GM18870 (cell line): ENCODE measurements around the gene ME3.

Experiments
- ATAC-seq: cut with Tn5 transposase; IDR thresholded peaks from one replicate; pipeline ENCODE4 v1.9.1; 2021; ENCODE audit warnings: moderate library complexity; ENCODE audit not compliant: unreplicated experiment

The ME3 gene

DNA sequence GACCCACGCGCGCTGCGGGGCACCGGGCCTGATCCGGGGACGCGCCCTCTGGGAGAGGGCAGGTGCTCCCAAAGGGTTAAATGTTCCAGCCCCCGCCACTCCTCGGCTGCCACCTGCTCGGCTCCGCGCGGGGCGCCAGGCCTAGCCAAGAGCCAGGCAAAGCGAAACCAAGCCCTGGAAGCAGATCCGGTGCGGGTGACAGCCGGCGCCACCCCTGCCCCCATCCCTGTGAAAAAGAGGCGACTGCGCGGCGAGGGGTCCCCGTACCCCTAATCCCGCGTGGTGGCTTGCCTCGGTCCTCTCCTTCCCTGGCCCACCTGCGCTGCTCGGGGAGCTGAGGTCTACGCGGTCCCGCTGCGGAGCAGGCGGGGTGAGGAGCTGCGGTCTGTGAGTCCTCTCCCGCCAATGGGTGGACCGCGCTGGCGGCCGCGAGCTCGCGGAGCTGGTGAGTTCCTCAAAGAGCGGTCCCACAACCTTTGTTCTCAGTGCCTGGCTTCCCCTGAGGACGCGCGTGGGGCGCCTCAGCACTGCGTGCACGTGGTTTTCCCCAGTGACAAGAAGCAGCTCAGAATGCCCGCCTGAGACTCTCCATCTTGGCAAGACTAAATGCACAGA is at the start of gene ME3:
Gene ME3 (minus strand): TSS at position 610 of the 615 bp plus-strand sequence.
- no peak for ATAC-seq

- no peak for ATAC-seq
These were observed 49.6 kb upstream of the ME3 start for GRCh38 chr11:86722006-86722405.

DNA sequence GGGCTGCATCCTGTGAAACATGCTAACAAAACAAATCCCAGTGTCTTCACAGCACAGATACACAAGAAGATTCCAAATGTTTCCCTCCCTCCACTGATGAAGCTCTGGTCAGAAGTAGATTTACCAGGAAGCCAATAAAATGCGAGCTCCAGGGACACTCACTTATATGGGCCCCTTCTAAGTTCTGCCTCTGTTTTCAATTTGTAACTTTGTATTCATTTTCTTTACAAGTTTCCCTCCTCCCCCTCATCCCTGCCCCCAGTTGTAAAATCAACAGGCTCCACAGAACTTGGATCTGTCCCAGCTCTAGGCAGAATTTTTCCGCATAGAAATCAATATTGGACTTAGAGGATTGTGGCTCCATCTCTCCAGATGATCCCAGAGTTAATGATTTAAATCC is 48.1 kb upstream of the ME3 start:
- ATAC-seq, result no peak

- no peak for ATAC-seq
These were observed 47.5 kb upstream of the ME3 start for GRCh38 chr11:86719781-86720463.

- no peak for ATAC-seq
These were observed 46.6 kb upstream of the ME3 start for GRCh38 chr11:86718999-86719398.

GRCh38 chr11:86718521-86718920 is 46.1 kb upstream of the ME3 start:
- ATAC-seq, result no peak

DNA sequence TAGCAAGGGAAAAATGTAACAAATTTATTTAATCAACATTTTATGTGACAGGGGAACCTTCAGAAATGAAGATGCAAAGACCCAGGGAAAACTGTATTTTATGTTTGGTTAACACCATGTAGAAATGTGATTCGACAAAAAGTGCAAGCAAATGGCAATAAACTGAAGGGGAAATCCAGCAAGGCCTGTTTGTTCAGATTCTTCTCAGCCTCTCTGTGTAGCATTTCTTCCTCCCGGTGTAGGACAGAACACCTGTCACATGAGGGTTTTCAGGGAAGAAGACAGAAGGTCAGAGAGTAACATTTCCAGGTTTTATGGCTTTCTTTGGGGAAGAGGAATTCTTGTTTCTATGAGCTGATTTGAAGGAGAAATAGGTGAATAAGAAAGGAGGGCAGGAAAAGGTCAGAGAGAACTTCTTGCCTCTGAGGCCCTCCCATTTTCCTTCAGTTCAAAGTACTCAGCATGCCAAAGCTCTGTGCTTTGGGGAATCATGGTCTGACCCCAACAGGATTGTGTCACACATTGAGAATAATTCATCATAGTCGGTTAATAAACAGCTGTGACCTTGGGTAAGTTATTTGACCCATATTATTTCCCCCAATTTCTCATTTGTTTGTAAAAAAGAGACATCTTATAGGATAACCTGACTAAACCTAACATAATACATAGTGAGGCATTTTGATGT is 45.5 kb upstream of the ME3 start:
- no peak for ATAC-seq

DNA sequence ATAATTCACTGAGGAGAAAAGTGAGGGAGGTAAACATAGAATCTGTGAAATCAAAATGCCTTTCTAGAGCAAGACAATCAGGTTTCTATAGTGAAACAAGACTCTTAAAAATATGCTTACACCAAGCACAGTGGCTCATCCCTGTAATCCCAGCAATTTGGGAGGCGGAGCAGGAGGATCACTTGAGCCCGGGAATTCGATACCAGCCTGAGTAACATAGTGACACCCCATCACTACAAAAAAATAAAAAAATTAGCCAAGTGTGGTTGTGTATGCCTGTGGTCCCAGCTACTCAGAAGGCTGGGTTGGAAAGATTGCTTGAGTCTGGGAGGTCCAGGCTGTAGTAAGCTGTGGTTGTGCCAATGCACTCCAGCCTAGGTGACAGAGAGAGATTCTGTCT is 43.2 kb upstream of the ME3 start:
- no peak for ATAC-seq

GRCh38 chr11:86713552-86713951 is 41.1 kb upstream of the ME3 start:
- ATAC-seq, result no peak

DNA sequence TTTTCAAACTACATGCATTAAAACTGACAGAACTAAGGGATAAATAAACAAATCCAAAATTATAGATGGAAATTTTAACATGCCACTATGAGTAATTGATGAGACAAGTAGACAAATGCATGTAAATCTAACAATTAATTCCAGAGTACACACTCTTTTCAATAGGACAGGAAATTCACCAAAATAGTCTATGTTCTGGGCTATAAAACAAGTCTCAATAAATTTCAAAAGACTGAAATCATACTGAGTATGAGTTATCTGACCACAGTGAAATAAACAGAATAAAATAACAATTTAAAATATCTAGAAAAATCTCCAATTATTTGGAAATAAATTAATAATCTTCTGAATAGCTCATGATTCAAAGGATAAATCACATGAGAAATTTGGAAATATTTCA is 38.5 kb upstream of the ME3 start:
- ATAC-seq, result no peak

DNA sequence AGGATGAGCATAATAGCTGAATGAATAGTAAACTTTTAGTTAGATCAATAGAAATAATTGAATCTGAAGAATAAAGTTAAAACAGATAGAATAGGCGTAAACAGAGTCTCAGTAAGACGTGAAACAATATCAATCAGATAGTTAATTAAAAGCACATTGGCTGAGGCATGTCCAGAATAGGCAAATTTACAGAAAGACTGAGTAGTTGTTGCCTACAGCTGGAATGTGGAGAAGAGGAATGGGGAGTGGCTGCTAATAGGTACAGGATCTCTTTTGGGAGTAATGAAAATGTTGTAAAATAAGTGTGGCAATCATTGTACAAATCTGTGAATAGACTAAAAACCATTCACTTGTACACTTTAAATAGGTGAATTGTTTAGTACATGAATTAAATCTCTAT is 36.3 kb upstream of the ME3 start:
- ATAC-seq, result no peak

GRCh38 chr11:86706338-86707131 is 34.1 kb upstream of the ME3 start:
- ATAC-seq, result no peak

DNA sequence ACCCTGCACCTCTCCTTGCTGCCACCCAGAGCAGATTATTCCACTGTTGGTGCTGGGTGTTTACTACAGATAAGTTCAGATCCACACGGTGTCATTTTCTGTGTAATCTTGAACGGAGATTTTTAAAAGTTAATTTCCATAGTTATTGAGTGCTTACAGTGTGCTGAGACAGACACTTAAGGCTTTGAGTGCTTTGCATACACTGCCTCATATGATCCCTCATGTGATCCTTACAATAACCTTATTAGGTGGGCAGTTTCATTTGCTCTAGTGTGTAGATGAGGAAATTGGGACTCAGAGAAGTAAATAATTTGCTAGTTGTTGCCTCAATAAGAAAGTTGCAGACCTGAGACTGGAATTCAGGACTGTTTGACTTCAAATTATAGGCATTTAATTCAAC is 32.3 kb upstream of the ME3 start:
- ATAC-seq, result no peak

DNA sequence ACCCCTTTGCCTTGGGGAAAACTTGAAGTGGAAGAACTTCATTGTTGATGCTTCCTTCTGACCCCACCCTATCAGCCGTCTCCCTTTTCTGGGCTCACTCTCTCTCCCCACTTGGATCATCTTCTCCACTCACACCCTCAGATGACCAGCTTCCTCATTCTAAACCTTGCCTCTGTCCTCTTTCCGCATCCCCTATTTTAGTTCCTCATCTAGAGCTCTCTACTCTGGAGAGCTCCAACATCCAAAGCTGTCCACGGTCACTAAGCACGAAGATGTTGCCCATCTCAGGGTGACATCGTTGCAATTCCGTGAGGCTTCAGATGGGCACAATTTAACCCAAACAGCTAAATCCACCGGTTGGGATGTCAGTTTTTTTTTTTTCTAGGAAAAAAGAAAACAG is 31.6 kb upstream of the ME3 start:
- no peak for ATAC-seq

DNA sequence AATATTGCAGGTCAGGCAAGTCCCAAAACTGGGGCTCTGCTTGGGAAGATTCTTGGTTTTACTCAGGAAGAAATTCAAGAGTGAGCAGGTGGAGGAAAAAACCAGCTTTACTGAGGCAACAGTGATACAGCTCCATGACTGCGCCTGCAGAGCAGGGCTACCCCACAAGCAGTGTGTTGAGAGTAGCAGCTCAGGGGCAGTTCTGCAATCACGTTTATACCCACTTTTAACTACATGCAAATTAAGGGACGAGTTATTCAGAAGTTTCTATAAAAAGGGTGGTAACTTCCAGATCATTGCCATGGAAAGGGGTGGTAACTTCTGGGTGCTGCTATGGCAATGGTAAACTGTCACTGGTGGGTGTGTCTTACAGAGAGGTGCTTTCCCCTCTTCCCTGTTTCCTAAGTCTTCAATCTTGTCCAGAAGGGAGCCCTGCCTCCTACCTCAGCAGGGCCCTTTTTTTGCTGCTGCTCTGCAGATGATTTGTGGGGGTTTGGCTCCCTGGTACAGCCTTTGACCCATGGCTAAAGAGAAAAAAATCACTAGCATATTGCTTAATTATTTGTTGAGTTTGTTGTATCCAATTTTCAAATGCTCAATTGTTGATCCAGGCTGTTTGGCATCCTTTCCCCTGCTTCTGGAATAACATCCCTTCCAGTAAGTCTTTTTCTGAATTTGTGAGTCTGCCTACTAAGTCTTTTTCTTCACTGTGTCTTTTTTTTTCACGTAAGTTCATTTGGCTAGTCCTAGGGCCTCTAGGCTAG is 30.0 kb upstream of the ME3 start:
- ATAC-seq, result no peak

DNA sequence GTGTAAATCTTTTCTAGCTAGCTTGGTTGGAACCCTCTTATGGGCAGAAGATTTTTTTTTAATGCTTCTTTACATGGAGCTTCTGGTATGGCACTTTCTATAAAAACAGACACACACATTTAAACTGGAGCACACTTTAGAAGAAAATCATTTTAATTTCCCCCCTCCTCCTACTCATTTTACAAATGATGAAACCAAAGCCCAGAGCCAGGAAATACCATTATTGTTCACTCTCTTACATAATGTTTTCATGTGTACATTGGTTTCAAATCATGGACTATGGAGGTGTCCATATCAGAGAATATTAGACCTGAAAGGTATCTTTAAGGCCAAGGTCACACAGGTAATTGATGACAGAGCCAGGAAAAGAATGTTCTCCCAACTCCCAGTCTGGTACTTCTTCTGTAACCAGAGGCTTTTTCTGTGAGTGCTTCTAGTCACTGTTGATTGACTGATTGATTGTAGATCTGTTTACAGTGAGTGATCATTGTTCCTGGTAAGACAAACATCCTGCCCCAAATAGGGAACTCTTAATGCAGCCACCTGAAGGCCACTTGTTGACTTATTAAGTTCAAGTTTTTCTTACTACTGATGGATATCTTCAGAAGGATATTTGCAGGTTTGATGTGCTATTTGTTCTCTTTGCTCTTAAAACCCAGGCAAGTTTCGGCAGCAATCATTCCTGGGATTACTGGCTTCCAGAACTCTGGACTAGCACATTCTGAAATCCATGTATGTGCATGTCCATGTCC is 26.8 kb upstream of the ME3 start:
- no peak for ATAC-seq

DNA sequence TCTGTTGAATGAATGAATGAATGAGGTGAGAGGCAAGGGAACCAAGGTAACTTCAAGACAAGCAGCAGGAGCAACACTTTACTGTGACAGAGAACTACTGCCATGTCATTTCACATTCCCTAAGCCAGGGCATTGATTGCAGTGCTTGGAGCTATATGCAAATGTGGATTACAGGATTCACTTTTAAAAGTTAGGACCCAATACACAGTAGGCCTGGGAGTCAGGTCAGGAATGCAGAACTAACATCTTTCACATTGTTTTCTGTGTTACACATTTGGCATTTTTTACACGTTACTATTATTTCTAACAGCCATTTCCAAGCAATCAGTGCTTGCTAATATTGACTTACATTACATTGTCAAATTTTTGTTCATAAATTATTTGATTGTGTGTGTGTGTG is 26.2 kb upstream of the ME3 start:
- no peak for ATAC-seq

- ATAC-seq, result no peak
These were observed 24.0 kb upstream of the ME3 start for GRCh38 chr11:86696451-86696850.

DNA sequence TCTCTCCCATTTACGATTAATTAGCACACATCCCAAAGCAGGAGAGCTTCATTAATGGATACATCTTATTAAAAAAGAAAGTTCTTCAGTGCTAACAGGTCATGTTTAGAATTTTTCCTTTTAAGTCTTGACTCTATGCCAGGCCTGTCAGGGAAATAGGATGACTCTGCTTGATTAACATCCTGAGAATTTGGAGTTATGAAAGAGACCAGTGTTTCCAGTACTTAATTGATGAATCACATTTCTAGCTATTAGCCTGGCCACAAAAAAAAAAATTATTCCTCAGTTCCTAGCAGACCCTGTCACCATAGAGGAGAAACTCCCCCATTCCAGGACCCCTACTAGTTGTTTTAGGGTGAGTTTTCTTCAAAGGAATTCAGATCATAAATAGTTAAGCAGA is 23.6 kb upstream of the ME3 start:
- ATAC-seq, result no peak

- no peak for ATAC-seq
These were observed 23.0 kb upstream of the ME3 start for GRCh38 chr11:86695373-86695772.
